Tibial nerve (tissue), 4 donors: ENCODE measurements around the gene TAAR5. TPM values are rescaled to one million over a fixed set of nuclear protein-coding genes. Genes with fewer than 3 reads are reported as not detected.
"Not testable (repeated sequence)": the region's sequence is repeated elsewhere in the genome, so short reads cannot be mapped to it uniquely, and the experiment has no call there.

Experiments
- DNase-seq, 2 donors: peaks; one replicate each; pipeline ENCODE4 v3.0.0-alpha.2; 2019; ENCODE audit warnings: low spot score in 2 of 2
- H3K27ac ChIP-seq, 4 donors: fragments of 200-600 bp; sonication (generic) in 3 of 4; one replicate each; pipeline ENCODE4 v1.5.1; 2017 to 2019; ENCODE audit warnings: mild to moderate bottlenecking in 1 of 4
- H3K27me3 ChIP-seq, 2 donors: fragments of 200-600 bp; sonication (generic) in 1 of 2; one replicate each; pipeline versions ENCODE4 v1.5.1 to v1.6.0; 2017 to 2019
- H3K36me3 ChIP-seq, 3 donors: fragments of 200-600 bp; sonication (generic); one replicate each; pipeline ENCODE4 v1.5.1; 2018 to 2019
- H3K4me1 ChIP-seq, 4 donors: fragments of 200-600 bp; sonication (generic) in 3 of 4; one replicate each; pipeline ENCODE4 v1.5.1; 2017 to 2019
- H3K4me3 ChIP-seq, 4 donors: fragments of 200-600 bp; sonication (generic) in 3 of 4; one replicate each; pipeline ENCODE4 v1.5.1; 2017 to 2019; ENCODE audit warnings: mild to moderate bottlenecking in 1 of 4, moderate library complexity in 1 of 4
- H3K9me3 ChIP-seq, 4 donors: fragments of 200-600 bp; sonication (generic) in 3 of 4; one replicate each; pipeline ENCODE4 v1.5.1; 2017 to 2019
- CTCF ChIP-seq, 5 experiments: fragments of 200-600 bp in 3 of 5; fragments of 450-650 bp in 2 of 5; sonication (generic) in 3 of 5; IDR thresholded peaks; one replicate each; pipeline ENCODE4 v1.5.1; 2016 to 2019; ENCODE audit warnings: antibody characterized with exemption in 5 of 5, mild to moderate bottlenecking in 3 of 5, moderate library complexity in 2 of 5
- EP300 ChIP-seq, 2 donors: sonication (generic); formaldehyde crosslinking; IDR thresholded peaks; one replicate each; pipeline ENCODE4 v1.6.1; 2017; ENCODE audit warnings: antibody characterized with exemption in 2 of 2, mild to moderate bottlenecking in 1 of 2
- POLR2A ChIP-seq, 2 donors: fragments of 450-650 bp; IDR thresholded peaks; one replicate each; pipeline ENCODE4 v1.6.1; 2017; ENCODE audit warnings: antibody characterized with exemption in 2 of 2, mild to moderate bottlenecking in 2 of 2, moderate library complexity in 2 of 2
- WGBS, 2 donors: methylation state at CpG; one replicate each; pipeline ENCODE4 v1.1.5; 2018; 5-methylcytosine and 5-hydroxymethylcytosine counted together
- total RNA-seq, 4 donors: library from RNA; depleted of rRNA; stranded (reverse); fragments of >200 nt; gene quantifications; one replicate each; pipeline ENCODE4 v1.1.0, GENCODE V29; 2016

Gene TAAR5
- total RNA-seq, 4 donors from 2014 or later = not detected

- H3K4me3 ChIP-seq = no peak overlapping the region
- no peaks in the 10 kb centered on the region for H3K9me3 ChIP-seq
- H3K4me1 ChIP-seq = no peaks in the 10 kb centered on the region
- no peaks in the 10 kb centered on the region for H3K27me3 ChIP-seq
- TF ChIP-seq EP300 (IDR thresholded peaks at IDR 0.05) (no peak), POLR2A (IDR thresholded peaks at IDR 0.05) (no peak), CTCF (IDR thresholded peaks at IDR 0.05) (no peak)
- 89 to 93% methylated on average over 5 of the region's 5 CpGs for WGBS, 2 donors
- H3K36me3 ChIP-seq = no peaks in the 10 kb centered on the region
- no peak for DNase-seq
- H3K27ac ChIP-seq = no peak overlapping the region
Measured at GRCh38 chr6:132607544-132608233, 18.1 kb upstream of the TAAR5 start.

GRCh38 chr6:132604635-132605152 lies 15.2 kb upstream of the TAAR5 start:
- H3K27me3 ChIP-seq = no peaks in the 10 kb centered on the region
- no peak overlapping the region for H3K27ac ChIP-seq
- H3K4me1 ChIP-seq = no peaks in the 10 kb centered on the region
- TF ChIP-seq EP300 (IDR thresholded peaks at IDR 0.05) (no peak), CTCF (IDR thresholded peaks at IDR 0.05) (no peak)
- DNase-seq = no peak
- no peaks in the 10 kb centered on the region for H3K36me3 ChIP-seq
- no peaks in the 10 kb centered on the region for H3K9me3 ChIP-seq
- 85 to 86% methylated on average over 8 of the region's 8 CpGs for WGBS, 2 donors
- no peak overlapping the region for H3K4me3 ChIP-seq

- not testable (repeated sequence) for H3K9me3 ChIP-seq, DNase-seq, H3K27ac ChIP-seq, H3K27me3 ChIP-seq, H3K36me3 ChIP-seq, H3K4me3 ChIP-seq, H3K4me1 ChIP-seq
Measured at GRCh38 chr6:132600900-132601299, 11.4 kb upstream of the TAAR5 start.

- H3K27ac ChIP-seq = no peak overlapping the region
- H3K27me3 ChIP-seq = no peaks in the 10 kb centered on the region
- DNase-seq = no peak
- H3K9me3 ChIP-seq = no peaks in the 10 kb centered on the region
- TF ChIP-seq CTCF (IDR thresholded peaks at IDR 0.05) (no peak), POLR2A (IDR thresholded peaks at IDR 0.05) (no peak), EP300 (IDR thresholded peaks at IDR 0.05) (no peak)
- no peaks in the 10 kb centered on the region for H3K36me3 ChIP-seq
- no peak overlapping the region for H3K4me3 ChIP-seq
- WGBS, 2 donors = 36 to 52% methylated on average over 3 of the region's 3 CpGs
- no peaks in the 10 kb centered on the region for H3K4me1 ChIP-seq
Measured at GRCh38 chr6:132598473-132598872, 8.9 kb upstream of the TAAR5 start.

GRCh38 chr6:132596201-132596600 lies 6.7 kb upstream of the TAAR5 start:
- H3K27me3 ChIP-seq = no peaks in the 10 kb centered on the region
- DNase-seq = no peak
- WGBS, 2 donors = 66 to 76% methylated on average over 6 of the region's 6 CpGs
- H3K36me3 ChIP-seq = no peaks in the 10 kb centered on the region
- no peak overlapping the region for H3K4me3 ChIP-seq
- H3K27ac ChIP-seq = no peak overlapping the region
- no peaks in the 10 kb centered on the region for H3K9me3 ChIP-seq
- H3K4me1 ChIP-seq = no peaks in the 10 kb centered on the region
- no peak for TF ChIP-seq POLR2A (IDR thresholded peaks at IDR 0.05)
- TF ChIP-seq CTCF (IDR thresholded peaks at IDR 0.05) = no peak
- no peak for TF ChIP-seq EP300 (IDR thresholded peaks at IDR 0.05)
